SJCRH30 (cell line): ENCODE measurements around the gene TST. TPM values are rescaled to one million over a fixed set of nuclear protein-coding genes. Genes with fewer than 3 reads are reported as not detected.

Source experiments
- DNase-seq, 2 experiments: peaks; one replicate each; pipeline ENCODE4 v3.0.0-alpha.2; 2015 to 2020
- H3K27ac ChIP-seq: fragments of 250-450 bp; sonication (Bioruptor Pico); 2 replicates; pipeline ENCODE4 v1.5.1; 2020; ENCODE audit warnings: mild to moderate bottlenecking, moderate library complexity
- H3K27me3 ChIP-seq: fragments of 250-450 bp; sonication (Bioruptor Pico); 2 replicates; pipeline ENCODE4 v1.5.1; 2020; ENCODE audit warnings: mild to moderate bottlenecking, moderate library complexity
- H3K36me3 ChIP-seq: fragments of 250-450 bp; sonication (Bioruptor Pico); 2 replicates; pipeline ENCODE4 v1.5.1; 2020; ENCODE audit warnings: mild to moderate bottlenecking, moderate library complexity
- H3K4me1 ChIP-seq: fragments of 250-450 bp; sonication (Bioruptor Pico); 2 replicates; pipeline ENCODE4 v1.5.1; 2020; ENCODE audit warnings: mild to moderate bottlenecking, moderate library complexity
- H3K4me3 ChIP-seq: fragments of 250-450 bp; sonication (Bioruptor Pico); 2 replicates; pipeline ENCODE4 v1.5.1; 2020; ENCODE audit warnings: mild to moderate bottlenecking, moderate library complexity
- H3K9me3 ChIP-seq: fragments of 250-450 bp; sonication (Bioruptor Pico); replicated peaks from 2 replicates; pipeline ENCODE4 v1.5.1; 2020; ENCODE audit warnings: mild to moderate bottlenecking, moderate library complexity
- total RNA-seq: library from RNA; depleted of rRNA; stranded (reverse); fragments of >200 nt; shearing (Covaris generic); gene quantifications from 2 replicates; pipeline ENCODE4 v1.2.3, GENCODE V29; 2014

TST gene
- total RNA-seq, 1 experiment from 2014 or later, result 5.4 TPM

DNA sequence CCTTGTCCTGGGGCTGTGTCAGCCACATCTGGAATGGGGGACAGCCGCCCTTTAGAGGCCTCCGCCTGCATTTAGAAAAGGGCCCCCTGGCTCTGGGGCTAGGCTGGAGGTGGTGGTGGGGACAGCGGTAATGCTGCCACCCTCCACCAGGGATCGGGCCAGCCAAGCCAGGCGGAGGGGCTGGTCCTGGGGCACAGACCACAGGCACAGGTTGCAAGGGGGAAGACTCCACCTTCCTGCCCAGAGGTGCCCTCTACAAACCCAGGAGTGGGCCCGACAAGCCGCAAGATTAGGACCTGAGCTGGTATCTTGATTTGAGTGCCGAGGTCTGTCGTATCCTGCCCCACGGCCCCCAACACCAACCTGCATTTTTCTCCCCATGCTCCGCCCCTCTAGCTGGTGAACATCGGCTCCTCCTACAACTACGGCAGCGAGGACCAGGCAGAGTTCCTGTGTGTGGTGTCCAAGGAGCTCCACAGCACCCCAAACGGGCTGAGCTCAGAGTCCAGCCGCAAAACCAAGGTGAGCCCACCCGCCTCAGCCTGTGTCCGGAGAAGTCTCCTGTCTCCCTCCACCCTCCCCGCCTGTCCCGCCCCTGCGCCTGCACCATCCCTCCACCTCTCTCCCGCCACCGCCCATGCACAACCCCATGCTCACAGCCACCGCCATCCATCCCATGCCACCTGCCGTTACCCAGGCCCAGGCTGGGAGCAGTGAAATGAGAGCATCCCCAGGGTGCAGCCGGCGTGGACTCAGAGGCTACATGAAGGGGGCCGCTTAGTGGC lies 39.9 kb upstream of the TST start:
- no peak for DNase-seq
- no peaks in the 10 kb centered on the region for H3K36me3 ChIP-seq
- no peaks in the 10 kb centered on the region for H3K27me3 ChIP-seq
- no peak overlapping the region for H3K4me3 ChIP-seq
- H3K4me1 ChIP-seq, result peaks cover 3% of the 10 kb centered on the region; the same call in 1 of the 2 replicates
- no peaks in the 10 kb centered on the region for H3K9me3 ChIP-seq
- H3K27ac ChIP-seq, result no peak overlapping the region

DNA sequence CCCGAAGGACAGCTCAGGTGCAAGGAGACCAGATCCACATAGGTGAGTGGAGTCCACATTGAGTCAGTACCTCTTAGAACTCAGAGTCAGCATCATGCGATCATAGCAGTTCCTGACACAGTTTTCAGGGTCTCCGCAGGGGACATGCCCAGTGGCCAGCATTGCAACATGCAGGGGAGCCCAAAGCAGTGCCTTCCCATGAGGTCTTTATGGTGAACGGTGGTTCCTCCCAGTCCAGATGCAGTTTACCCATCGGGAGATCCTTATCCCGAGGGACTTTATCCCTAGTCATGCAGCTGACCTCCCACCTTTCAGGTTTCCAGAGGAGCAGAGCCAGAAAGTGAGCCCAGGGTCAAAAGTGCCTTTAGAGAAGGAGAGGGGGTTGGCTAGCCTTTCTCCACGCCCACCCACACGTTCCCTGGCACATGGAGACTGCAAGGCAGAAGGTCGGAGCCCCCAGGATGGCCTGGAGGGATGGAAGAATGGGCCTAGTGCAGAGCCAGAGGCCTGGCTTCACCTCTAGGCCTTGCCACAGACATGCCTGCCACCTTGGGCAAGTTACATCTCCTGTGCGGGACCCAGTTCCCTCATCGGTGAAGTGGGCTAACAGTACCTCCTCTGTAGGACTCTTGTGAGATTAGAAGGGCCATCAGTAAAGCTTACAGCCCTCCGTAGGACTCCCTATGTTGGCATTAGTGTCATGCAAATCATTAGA lies 38.7 kb upstream of the TST start:
- Histone ChIP-seq H3K27me3 (no peaks in the 10 kb centered on the region), H3K36me3 (no peaks in the 10 kb centered on the region), H3K4me1 (peaks cover 9% of the 10 kb centered on the region; the same call in 1 of the 2 replicates), H3K9me3 (no peaks in the 10 kb centered on the region), H3K27ac (no peak overlapping the region), H3K4me3 (no peak overlapping the region)
- no peak for DNase-seq

- Histone ChIP-seq H3K4me1 (peaks cover 9% of the 10 kb centered on the region; the same call in 1 of the 2 replicates), H3K27me3 (no peaks in the 10 kb centered on the region), H3K9me3 (no peaks in the 10 kb centered on the region), H3K27ac (no peak overlapping the region), H3K4me3 (no peak overlapping the region), H3K36me3 (no peaks in the 10 kb centered on the region)
- no peak for DNase-seq
These were observed 38.0 kb upstream of the TST start for GRCh38 chr22:37057226-37057625.

GRCh38 chr22:37056246-37056645 lies 37.0 kb upstream of the TST start:
- H3K4me3 ChIP-seq, result no peak overlapping the region
- no peaks in the 10 kb centered on the region for H3K9me3 ChIP-seq
- peaks cover 9% of the 10 kb centered on the region; the same call in 1 of the 2 replicates for H3K4me1 ChIP-seq
- DNase-seq, result no peak
- H3K27me3 ChIP-seq, result no peaks in the 10 kb centered on the region
- no peak overlapping the region for H3K27ac ChIP-seq
- no peaks in the 10 kb centered on the region for H3K36me3 ChIP-seq

- Histone ChIP-seq H3K9me3 (no peaks in the 10 kb centered on the region), H3K27ac (no peak overlapping the region), H3K4me3 (no peak overlapping the region), H3K27me3 (no peaks in the 10 kb centered on the region), H3K4me1 (peaks cover 9% of the 10 kb centered on the region; the same call in 1 of the 2 replicates), H3K36me3 (no peaks in the 10 kb centered on the region)
- no peak for DNase-seq
These were observed 35.5 kb upstream of the TST start for GRCh38 chr22:37054600-37055365.

DNA sequence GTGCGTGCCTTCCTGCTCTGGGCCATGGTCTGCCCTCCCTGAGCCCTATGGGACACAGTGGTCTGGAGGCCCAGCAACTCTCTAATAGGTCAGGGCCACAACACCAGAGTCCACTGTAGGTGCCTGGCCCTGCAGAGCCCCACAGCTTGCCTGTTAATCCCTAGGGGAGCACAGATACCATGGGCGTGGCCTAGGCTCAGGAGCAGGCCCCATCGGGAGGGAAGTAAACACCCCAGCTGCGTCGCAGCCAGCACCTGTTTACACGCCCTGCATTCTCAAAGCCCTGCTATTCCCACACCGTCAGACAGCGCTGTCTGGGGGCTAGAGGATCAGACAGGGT lies 34.8 kb upstream of the TST start:
- no peaks in the 10 kb centered on the region for H3K9me3 ChIP-seq
- H3K27me3 ChIP-seq, result no peaks in the 10 kb centered on the region; the same call in 1 of the 2 replicates
- H3K27ac ChIP-seq, result no peak overlapping the region
- H3K36me3 ChIP-seq, result no peaks in the 10 kb centered on the region
- peak; percentile 51 to 55 for DNase-seq
- H3K4me3 ChIP-seq, result no peak overlapping the region
- H3K4me1 ChIP-seq, result peaks cover 9% of the 10 kb centered on the region; the same call in 1 of the 2 replicates

- Histone ChIP-seq H3K9me3 (no peaks in the 10 kb centered on the region), H3K4me1 (peaks cover 9% of the 10 kb centered on the region; the same call in 1 of the 2 replicates), H3K27me3 (no peaks in the 10 kb centered on the region; the same call in 1 of the 2 replicates), H3K27ac (no peak overlapping the region), H3K36me3 (no peaks in the 10 kb centered on the region), H3K4me3 (no peak overlapping the region)
- DNase-seq, result no peak
These were observed 34.2 kb upstream of the TST start for GRCh38 chr22:37053310-37054055.

DNA sequence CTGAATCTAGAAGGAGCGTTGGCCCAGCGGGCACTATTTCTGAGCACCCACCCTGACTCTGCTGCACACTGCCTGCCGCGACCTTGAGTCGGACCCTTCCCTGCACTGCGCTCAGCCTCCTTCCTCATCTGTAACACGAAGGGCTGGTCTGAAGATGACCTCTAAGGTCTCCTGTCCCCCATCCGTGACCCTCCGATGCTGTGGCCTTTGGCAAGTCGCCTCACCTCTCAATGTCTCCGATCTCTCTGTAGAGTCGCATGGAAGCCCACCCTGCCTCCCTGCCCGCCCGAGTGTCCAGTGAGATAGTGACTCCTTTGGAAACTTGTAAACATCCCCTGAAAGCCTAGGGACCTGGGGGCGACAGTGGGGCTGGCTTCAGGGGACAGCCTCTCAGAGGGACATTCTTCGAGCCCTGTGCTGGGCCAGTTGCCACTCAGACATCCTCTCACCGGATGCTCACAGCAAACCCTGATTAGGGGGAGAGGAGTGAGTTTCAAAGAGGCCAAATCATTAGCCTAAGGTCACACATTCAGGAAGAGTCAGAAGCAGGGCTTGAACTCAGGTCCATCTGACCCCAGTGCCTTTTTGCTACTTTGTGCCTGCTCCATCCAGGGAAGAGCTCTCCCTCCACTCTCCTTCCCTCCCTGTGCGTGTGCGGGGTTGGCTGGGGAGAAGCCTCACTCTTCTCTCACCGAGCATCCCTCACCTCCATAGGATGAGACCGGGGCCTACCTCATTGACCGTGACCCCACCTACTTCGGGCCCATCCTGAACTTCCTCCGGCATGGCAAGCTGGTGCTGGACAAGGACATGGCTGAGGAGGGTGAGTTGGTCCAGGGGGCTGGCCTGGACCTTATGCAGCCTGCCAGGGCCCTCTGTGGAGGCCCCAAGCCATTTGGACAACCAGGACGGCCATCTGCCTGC lies 33.4 kb upstream of the TST start:
- Histone ChIP-seq H3K4me3 (peak overlapping the region; percentile 80), H3K27ac (no peak overlapping the region), H3K9me3 (no peaks in the 10 kb centered on the region), H3K36me3 (no peaks in the 10 kb centered on the region), H3K4me1 (peaks cover 9% of the 10 kb centered on the region; the same call in 1 of the 2 replicates), H3K27me3 (no peaks in the 10 kb centered on the region; the same call in 1 of the 2 replicates)
- no peak for DNase-seq

GRCh38 chr22:37051391-37052385 lies 32.4 kb upstream of the TST start, which contains the start of gene KCTD17:
KCTD17 (plus strand) TSS chr22:37051742; CDS start chr22:37051761, 19 bp downstream.
- Histone ChIP-seq H3K4me1 (peaks cover 9% of the 10 kb centered on the region; the same call in 1 of the 2 replicates), H3K9me3 (no peaks in the 10 kb centered on the region), H3K4me3 (peak within 1 kb of the TSS; percentile 80), H3K27ac (no peak within 1 kb of the TSS), H3K27me3 (no peaks in the 10 kb centered on the region; the same call in 1 of the 2 replicates), H3K36me3 (no peaks in the 10 kb centered on the region)
- peak; percentile 59 to 66 for DNase-seq

GRCh38 chr22:37050913-37051312 lies 31.7 kb upstream of the TST start:
- H3K4me1 ChIP-seq, result peaks cover 9% of the 10 kb centered on the region; the same call in 1 of the 2 replicates
- H3K9me3 ChIP-seq, result no peaks in the 10 kb centered on the region
- no peaks in the 10 kb centered on the region; the same call in 1 of the 2 replicates for H3K27me3 ChIP-seq
- no peak overlapping the region for H3K4me3 ChIP-seq
- no peak for DNase-seq
- H3K36me3 ChIP-seq, result no peaks in the 10 kb centered on the region
- H3K27ac ChIP-seq, result no peak overlapping the region

DNA sequence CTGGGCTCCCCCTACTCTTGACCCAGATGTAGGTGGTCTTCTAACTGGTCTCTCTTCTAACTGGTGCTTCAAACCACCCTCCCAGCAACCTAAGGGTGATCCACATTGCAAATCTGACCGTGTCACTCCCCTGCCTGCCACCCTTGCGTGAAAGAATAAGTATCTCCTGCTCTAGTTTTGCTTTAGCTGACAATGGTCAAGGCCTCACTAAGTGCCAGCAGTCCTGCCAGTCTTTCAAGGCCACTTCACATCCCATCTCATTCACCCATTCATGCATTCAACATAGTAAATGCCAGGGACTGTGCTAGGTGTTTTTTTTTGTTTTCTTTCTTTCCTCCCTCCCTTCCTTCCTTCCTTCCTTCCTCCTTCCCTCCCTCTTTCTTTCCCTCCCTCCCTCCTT lies 30.0 kb upstream of the TST start:
- Histone ChIP-seq H3K27me3 (no peaks in the 10 kb centered on the region; the same call in 1 of the 2 replicates), H3K4me3 (no peak overlapping the region), H3K36me3 (no peaks in the 10 kb centered on the region), H3K27ac (no peak overlapping the region), H3K9me3 (no peaks in the 10 kb centered on the region), H3K4me1 (peaks cover 7% of the 10 kb centered on the region; the same call in 1 of the 2 replicates)
- no peak for DNase-seq

- Histone ChIP-seq H3K36me3 (no peaks in the 10 kb centered on the region), H3K4me1 (no peaks in the 10 kb centered on the region)
- DNase-seq, result no peak
These were observed 28.9 kb upstream of the TST start for GRCh38 chr22:37048133-37048532.

More at GRCh38 chr22:37048133-37048532, 28.9 kb upstream of the TST start:
- Histone ChIP-seq H3K4me3 (no peak overlapping the region), H3K27ac (no peak overlapping the region), H3K9me3 (no peaks in the 10 kb centered on the region), H3K27me3 (no peaks in the 10 kb centered on the region; the same call in 1 of the 2 replicates)
